ENCODE data around the gene FBXW8. TPM values are rescaled to one million over a fixed set of nuclear protein-coding genes. Genes with fewer than 3 reads are reported as not detected.

Gene FBXW8
- total and polyA plus RNA-seq, 2 donors (not counting 1 experiment from before 2014, with no cell fraction given), result 12.1 to 23.5 TPM

GRCh38 chr12:117064049-117064448, 153.3 kb downstream of the FBXW8 start:
- no peak overlapping the region for H3K4me2 ChIP-seq (replicated peaks; ENCODE audit: low read depth, low read length, poor library complexity, severe bottlenecking)
- no peak overlapping the region for H3K27ac ChIP-seq (ENCODE audit: low read length in 2 of 2)
- no peaks in the 10 kb centered on the region for H3K27me3 Mint-ChIP-seq
- H3K27me3 ChIP-seq (replicated peaks in 1 of 4; ENCODE audit: control extremely low read depth in 1 of 4, control insufficient read depth in 3 of 4, insufficient read depth in 4 of 4, low read length in 3 of 4), result no peaks in the 10 kb centered on the region
- no peaks in the 10 kb centered on the region for H3K79me2 ChIP-seq (ENCODE audit: control insufficient read depth, insufficient read depth, low read length)
- CTCF ChIA-PET, result interaction anchor here (1.2 kb wide), 1 partner anchor 56 kb away, joined by 3 read pairs; no protein-coding TSS in a partner anchor
- no peak overlapping the region for H3K4me3 Mint-ChIP-seq
- H3K9ac ChIP-seq (ENCODE audit: low read length), result no peak overlapping the region
- no peaks in the 10 kb centered on the region for H3K9me3 Mint-ChIP-seq (ENCODE audit: insufficient read depth)
- POLR2A ChIA-PET, result interaction anchor here (0.6 kb wide), 2 partner anchors 11 to 31 kb away, joined by 3 read pairs; no protein-coding TSS in a partner anchor
- TF ChIP-seq EZH2 (IDR thresholded peaks at IDR 0.05; ENCODE audit: borderline replicate concordance, insufficient read depth, low read depth, low read length, poor library complexity, severe bottlenecking) (no peak), CTCF (IDR thresholded peaks at IDR 0.05) (no peak)
- peaks cover 20% of the 10 kb centered on the region for H3K4me1 Mint-ChIP-seq
- intact Hi-C loops (cut with micrococcal nuclease), result no loop called here
- no peaks in the 10 kb centered on the region for H3K9me3 ChIP-seq (ENCODE audit: control extremely low read depth in 1 of 3, control insufficient read depth in 2 of 3, insufficient read depth in 1 of 3, low read length in 2 of 3)
- H3K36me3 ChIP-seq (replicated peaks in 1 of 2; ENCODE audit: control extremely low read depth in 1 of 2, control insufficient read depth in 1 of 2, extremely low read depth in 1 of 2, insufficient read depth in 2 of 2, low read length in 1 of 2), result no peaks in the 10 kb centered on the region
- peaks cover 14% of the 10 kb centered on the region in 2 donors for H3K4me1 ChIP-seq (ENCODE audit: control insufficient read depth in 2 of 2, insufficient read depth in 2 of 2, low read length in 2 of 2)
- no peaks in the 10 kb centered on the region for H4K20me1 ChIP-seq (ENCODE audit: control insufficient read depth, insufficient read depth, low read length, poor library complexity, severe bottlenecking)
- H2AFZ ChIP-seq (ENCODE audit: insufficient read depth, low read depth, low read length, poor library complexity, severe bottlenecking), result no peak overlapping the region
- no peak overlapping the region for H3K27ac Mint-ChIP-seq
- no peak overlapping the region for H3K4me3 ChIP-seq (ENCODE audit: control extremely low read depth in 1 of 5, extremely low read depth in 1 of 5, insufficient read depth in 1 of 5, low read depth in 2 of 5, low read length in 4 of 5)
- DNase-seq (no peak), ATAC-seq (ENCODE audit: low read depth) (no peak)
- WGBS (ENCODE audit: insufficient coverage), result 85% methylated on average over 7 of the region's 7 CpGs

- Mint-ChIP-seq H3K27me3 (no peaks in the 10 kb centered on the region), H3K9me3 (ENCODE audit: insufficient read depth) (no peaks in the 10 kb centered on the region), H3K4me3 (no peak overlapping the region), H3K27ac (no peak overlapping the region), H3K4me1 (peaks cover 20% of the 10 kb centered on the region)
- H3K9ac ChIP-seq (ENCODE audit: low read length), result no peak overlapping the region
- DNase-seq, result no peak
- no peak overlapping the region for H3K27ac ChIP-seq (ENCODE audit: low read length in 2 of 2)
- H3K4me3 ChIP-seq (ENCODE audit: control extremely low read depth in 1 of 5, extremely low read depth in 1 of 5, insufficient read depth in 1 of 5, low read depth in 2 of 5, low read length in 4 of 5), result no peak overlapping the region
- no peaks in the 10 kb centered on the region for H3K9me3 ChIP-seq (ENCODE audit: control extremely low read depth in 1 of 3, control insufficient read depth in 2 of 3, insufficient read depth in 1 of 3, low read length in 2 of 3)
- ChIA-PET CTCF (interaction anchor here (1.2 kb wide), 1 partner anchor 56 kb away, joined by 3 read pairs; no protein-coding TSS in a partner anchor), POLR2A (no interaction called here)
- no peaks in the 10 kb centered on the region for H4K20me1 ChIP-seq (ENCODE audit: control insufficient read depth, insufficient read depth, low read length, poor library complexity, severe bottlenecking)
- intact Hi-C loops (cut with micrococcal nuclease), result no loop called here
- H3K4me2 ChIP-seq (replicated peaks; ENCODE audit: low read depth, low read length, poor library complexity, severe bottlenecking), result no peak overlapping the region
- no peak for ATAC-seq (ENCODE audit: low read depth)
- TF ChIP-seq EZH2 (IDR thresholded peaks at IDR 0.05; ENCODE audit: borderline replicate concordance, insufficient read depth, low read depth, low read length, poor library complexity, severe bottlenecking) (no peak), CTCF (IDR thresholded peaks at IDR 0.05) (no peak)
- H3K79me2 ChIP-seq (ENCODE audit: control insufficient read depth, insufficient read depth, low read length), result no peaks in the 10 kb centered on the region
- peaks cover 14% of the 10 kb centered on the region in 2 donors for H3K4me1 ChIP-seq (ENCODE audit: control insufficient read depth in 2 of 2, insufficient read depth in 2 of 2, low read length in 2 of 2)
- no peak overlapping the region for H2AFZ ChIP-seq (ENCODE audit: insufficient read depth, low read depth, low read length, poor library complexity, severe bottlenecking)
- no peaks in the 10 kb centered on the region for H3K36me3 ChIP-seq (replicated peaks in 1 of 2; ENCODE audit: control extremely low read depth in 1 of 2, control insufficient read depth in 1 of 2, extremely low read depth in 1 of 2, insufficient read depth in 2 of 2, low read length in 1 of 2)
- H3K27me3 ChIP-seq (replicated peaks in 1 of 4; ENCODE audit: control extremely low read depth in 1 of 4, control insufficient read depth in 3 of 4, insufficient read depth in 4 of 4, low read length in 3 of 4), result no peaks in the 10 kb centered on the region
- WGBS (ENCODE audit: insufficient coverage), result 47% methylated on average over 2 of the region's 2 CpGs
Observed at GRCh38 chr12:117064596-117064995, 153.8 kb downstream of the FBXW8 start.
